Measurements from ENCODE around the gene HDAC4. TPM values are rescaled to one million over a fixed set of nuclear protein-coding genes. Genes with fewer than 3 reads are reported as not detected.

Gene HDAC4
- total and polyA plus RNA-seq, 10 of the 15 experiments (the other 5 are each of a cell fraction or from before 2014, with no cell fraction given), result 0.22 to 15.7 (median 4.8) TPM

DNA sequence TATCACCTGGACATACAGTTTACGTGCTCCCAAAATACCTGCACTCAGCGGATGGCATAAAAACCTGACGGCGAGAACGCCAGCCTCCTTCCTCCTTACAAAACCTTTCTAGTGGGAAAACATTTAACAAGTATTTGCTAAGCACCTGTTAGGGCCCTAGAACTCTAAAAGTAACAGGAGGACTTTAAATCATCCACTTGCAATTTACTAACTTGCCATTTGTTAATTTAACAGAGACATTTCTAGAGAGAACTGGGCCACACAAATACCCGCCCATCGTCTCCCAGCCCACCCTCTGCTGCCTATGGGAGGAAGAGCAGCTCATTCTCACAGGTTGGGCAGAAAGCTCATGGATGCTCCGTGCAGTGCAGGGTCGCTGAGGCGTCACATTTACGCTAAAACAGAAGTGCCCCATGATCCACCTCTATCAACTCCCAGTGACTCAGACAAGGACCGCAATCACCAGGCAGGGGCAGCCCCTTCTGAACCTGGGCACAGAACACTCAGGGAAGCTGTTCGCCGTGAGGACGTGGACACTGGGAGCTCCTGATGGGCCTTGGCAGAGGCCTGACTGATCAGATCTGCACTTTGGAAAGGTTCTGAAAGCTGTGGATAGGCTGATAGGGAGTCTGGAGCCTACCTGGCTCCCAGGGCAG lies 106.9 kb downstream of the HDAC4 start (continued):
- TF ChIP-seq EGR1 (IDR thresholded peaks at IDR 0.05; ENCODE audit: borderline replicate concordance in 1 of 2, low read depth in 2 of 2, low read length in 2 of 2) (no peak), RAD21 (IDR thresholded peaks at IDR 0.05; ENCODE audit: insufficient read depth, low read depth, low read length) (no peak), RCOR1 (conservative IDR thresholded peaks at IDR 0.05; ENCODE audit: low read depth, low read length) (no peak), KLF5 (IDR thresholded peaks at IDR 0.05; ENCODE audit: partially characterized antibody) (no peak), CBX3 (IDR thresholded peaks at IDR 0.05; ENCODE audit: borderline replicate concordance, low read depth) (no peak), SMAD1 (IDR thresholded peaks at IDR 0.05; ENCODE audit: low read depth, partially characterized antibody) (no peak), BCL11A (IDR thresholded peaks at IDR 0.05; ENCODE audit: low read depth, low read length) (peak; percentile 84), SREBF1 (IDR thresholded peaks at IDR 0.05; ENCODE audit: low read length) (no peak), GABPA (IDR thresholded peaks at IDR 0.05; ENCODE audit: low read depth) (no peak), BHLHE40 (IDR thresholded peaks at IDR 0.05; ENCODE audit: borderline replicate concordance in 1 of 2, low read depth in 2 of 2, low read length in 1 of 2) (peak in 1 of 2 experiments; percentile 80; a peak in 2 of 4 replicates), CEBPB (IDR thresholded peaks at IDR 0.05; ENCODE audit: borderline replicate concordance in 1 of 2, low read depth in 2 of 2, low read length in 2 of 2) (no peak), RB1 (IDR thresholded peaks at IDR 0.05; ENCODE audit: borderline replicate concordance) (no peak), RAD51 (IDR thresholded peaks at IDR 0.05) (no peak), POLR2A (IDR thresholded peaks at IDR 0.05; ENCODE audit: low read depth, low read length) (no peak), NR2F1 (conservative IDR thresholded peaks at IDR 0.05) (peak; percentile 67), ZNF207 (IDR thresholded peaks at IDR 0.05; ENCODE audit: borderline replicate concordance) (no peak), JUNB (IDR thresholded peaks at IDR 0.05) (peak; percentile 81), NR2C2 (IDR thresholded peaks at IDR 0.05; ENCODE audit: borderline replicate concordance, control insufficient read depth, insufficient read length, low read depth) (no peak)
- TF ChIP-seq, protein P1, sequence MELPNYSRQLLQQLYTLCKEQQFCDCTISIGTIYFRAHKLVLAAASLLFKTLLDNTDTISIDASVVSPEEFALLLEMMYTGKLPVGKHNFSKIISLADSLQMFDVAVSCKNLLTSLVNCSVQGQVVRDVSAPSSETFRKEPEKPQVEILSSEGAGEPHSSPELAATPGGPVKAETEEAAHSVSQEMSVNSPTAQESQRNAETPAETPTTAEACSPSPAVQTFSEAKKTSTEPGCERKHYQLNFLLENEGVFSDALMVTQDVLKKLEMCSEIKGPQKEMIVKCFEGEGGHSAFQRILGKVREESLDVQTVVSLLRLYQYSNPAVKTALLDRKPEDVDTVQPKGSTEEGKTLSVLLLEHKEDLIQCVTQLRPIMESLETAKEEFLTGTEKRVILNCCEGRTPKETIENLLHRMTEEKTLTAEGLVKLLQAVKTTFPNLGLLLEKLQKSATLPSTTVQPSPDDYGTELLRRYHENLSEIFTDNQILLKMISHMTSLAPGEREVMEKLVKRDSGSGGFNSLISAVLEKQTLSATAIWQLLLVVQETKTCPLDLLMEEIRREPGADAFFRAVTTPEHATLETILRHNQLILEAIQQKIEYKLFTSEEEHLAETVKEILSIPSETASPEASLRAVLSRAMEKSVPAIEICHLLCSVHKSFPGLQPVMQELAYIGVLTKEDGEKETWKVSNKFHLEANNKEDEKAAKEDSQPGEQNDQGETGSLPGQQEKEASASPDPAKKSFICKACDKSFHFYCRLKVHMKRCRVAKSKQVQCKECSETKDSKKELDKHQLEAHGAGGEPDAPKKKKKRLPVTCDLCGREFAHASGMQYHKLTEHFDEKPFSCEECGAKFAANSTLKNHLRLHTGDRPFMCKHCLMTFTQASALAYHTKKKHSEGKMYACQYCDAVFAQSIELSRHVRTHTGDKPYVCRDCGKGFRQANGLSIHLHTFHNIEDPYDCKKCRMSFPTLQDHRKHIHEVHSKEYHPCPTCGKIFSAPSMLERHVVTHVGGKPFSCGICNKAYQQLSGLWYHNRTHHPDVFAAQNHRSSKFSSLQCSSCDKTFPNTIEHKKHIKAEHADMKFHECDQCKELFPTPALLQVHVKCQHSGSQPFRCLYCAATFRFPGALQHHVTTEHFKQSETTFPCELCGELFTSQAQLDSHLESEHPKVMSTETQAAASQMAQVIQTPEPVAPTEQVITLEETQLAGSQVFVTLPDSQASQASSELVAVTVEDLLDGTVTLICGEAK (IDR thresholded peaks at IDR 0.05; ENCODE audit: borderline replicate concordance), result no peak
- TF ChIP-seq, protein P2, sequence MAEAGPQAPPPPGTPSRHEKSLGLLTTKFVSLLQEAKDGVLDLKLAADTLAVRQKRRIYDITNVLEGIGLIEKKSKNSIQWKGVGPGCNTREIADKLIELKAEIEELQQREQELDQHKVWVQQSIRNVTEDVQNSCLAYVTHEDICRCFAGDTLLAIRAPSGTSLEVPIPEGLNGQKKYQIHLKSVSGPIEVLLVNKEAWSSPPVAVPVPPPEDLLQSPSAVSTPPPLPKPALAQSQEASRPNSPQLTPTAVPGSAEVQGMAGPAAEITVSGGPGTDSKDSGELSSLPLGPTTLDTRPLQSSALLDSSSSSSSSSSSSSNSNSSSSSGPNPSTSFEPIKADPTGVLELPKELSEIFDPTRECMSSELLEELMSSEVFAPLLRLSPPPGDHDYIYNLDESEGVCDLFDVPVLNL (IDR thresholded peaks at IDR 0.05; ENCODE audit: low read depth, low read length), result no peak
- TF ChIP-seq, protein P3, sequence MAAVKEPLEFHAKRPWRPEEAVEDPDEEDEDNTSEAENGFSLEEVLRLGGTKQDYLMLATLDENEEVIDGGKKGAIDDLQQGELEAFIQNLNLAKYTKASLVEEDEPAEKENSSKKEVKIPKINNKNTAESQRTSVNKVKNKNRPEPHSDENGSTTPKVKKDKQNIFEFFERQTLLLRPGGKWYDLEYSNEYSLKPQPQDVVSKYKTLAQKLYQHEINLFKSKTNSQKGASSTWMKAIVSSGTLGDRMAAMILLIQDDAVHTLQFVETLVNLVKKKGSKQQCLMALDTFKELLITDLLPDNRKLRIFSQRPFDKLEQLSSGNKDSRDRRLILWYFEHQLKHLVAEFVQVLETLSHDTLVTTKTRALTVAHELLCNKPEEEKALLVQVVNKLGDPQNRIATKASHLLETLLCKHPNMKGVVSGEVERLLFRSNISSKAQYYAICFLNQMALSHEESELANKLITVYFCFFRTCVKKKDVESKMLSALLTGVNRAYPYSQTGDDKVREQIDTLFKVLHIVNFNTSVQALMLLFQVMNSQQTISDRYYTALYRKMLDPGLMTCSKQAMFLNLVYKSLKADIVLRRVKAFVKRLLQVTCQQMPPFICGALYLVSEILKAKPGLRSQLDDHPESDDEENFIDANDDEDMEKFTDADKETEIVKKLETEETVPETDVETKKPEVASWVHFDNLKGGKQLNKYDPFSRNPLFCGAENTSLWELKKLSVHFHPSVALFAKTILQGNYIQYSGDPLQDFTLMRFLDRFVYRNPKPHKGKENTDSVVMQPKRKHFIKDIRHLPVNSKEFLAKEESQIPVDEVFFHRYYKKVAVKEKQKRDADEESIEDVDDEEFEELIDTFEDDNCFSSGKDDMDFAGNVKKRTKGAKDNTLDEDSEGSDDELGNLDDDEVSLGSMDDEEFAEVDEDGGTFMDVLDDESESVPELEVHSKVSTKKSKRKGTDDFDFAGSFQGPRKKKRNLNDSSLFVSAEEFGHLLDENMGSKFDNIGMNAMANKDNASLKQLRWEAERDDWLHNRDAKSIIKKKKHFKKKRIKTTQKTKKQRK (IDR thresholded peaks at IDR 0.05; ENCODE audit: low read depth, low read length), result no peak

All from GM12878 (cell line).